KBM-7 (cell line): ENCODE measurements around the gene RBM39.
"Not testable (repeated sequence)": the region's sequence is repeated elsewhere in the genome, so short reads cannot be mapped to it uniquely, and the experiment has no call there.

ENCODE experiments used
- DNase-seq: peaks from one replicate; pipeline ENCODE4 v3.0.0-alpha.2; 2015
- in situ Hi-C: fragments of 300-500 bp; cut with MboI; formaldehyde crosslinking; loops from 2 replicates; pipeline ENCODE4 v1.14.3; 2020; ENCODE audit warnings: low sequenced_read_pairs, low pct_unique_long_range_greater_than_20kb, mixed read lengths

RBM39 gene

GRCh38 chr20:35710884-35711587 lies 31.0 kb downstream of the RBM39 start:
- DNase-seq = no peak
- in situ Hi-C loops = no loop called here

- in situ Hi-C loops = no loop called here
- no peak for DNase-seq
Measured at GRCh38 chr20:35710039-35710438, 32.0 kb downstream of the RBM39 start.

- no peak for DNase-seq
- in situ Hi-C loops = no loop called here
Measured at GRCh38 chr20:35709259-35709658, 32.8 kb downstream of the RBM39 start.

- in situ Hi-C loops = no loop called here
- DNase-seq = no peak
Measured at GRCh38 chr20:35708502-35708901, 33.6 kb downstream of the RBM39 start.

- in situ Hi-C loops = not testable (repeated sequence)
Measured at GRCh38 chr20:35706591-35707529, 35.2 kb downstream of the RBM39 start.

GRCh38 chr20:35705894-35706293 lies 36.2 kb downstream of the RBM39 start:
- DNase-seq, in situ Hi-C loops: not testable (repeated sequence)

More at GRCh38 chr20:35706591-35707529, 35.2 kb downstream of the RBM39 start:
- DNase-seq = not testable (repeated sequence)

- no peak for DNase-seq
- in situ Hi-C loops = no loop called here
Measured at GRCh38 chr20:35704514-35705261, 37.4 kb downstream of the RBM39 start.

GRCh38 chr20:35702824-35703695 lies 39.0 kb downstream of the RBM39 start:
- no peak for DNase-seq
- in situ Hi-C loops = no loop called here

- no peak for DNase-seq
- in situ Hi-C loops = no loop called here
Measured at GRCh38 chr20:35702051-35702823, 39.8 kb downstream of the RBM39 start.

GRCh38 chr20:35700625-35701148 lies 41.4 kb downstream of the RBM39 start:
- in situ Hi-C loops = no loop called here
- DNase-seq = no peak

- in situ Hi-C loops = no loop called here
- DNase-seq = no peak
Measured at GRCh38 chr20:35699957-35700624, 42.0 kb downstream of the RBM39 start.

- DNase-seq = peak; percentile 93
- in situ Hi-C loops = no loop called here
Measured at GRCh38 chr20:35699127-35699956, 42.7 kb downstream of the RBM39 start, which contains the start of the genes NFS1 and ROMO1. TSS of gene NFS1 (minus strand) at chr20:35699352. CDS start at chr20:35699288, 64 bp downstream. TSS of gene ROMO1 (plus strand) at chr20:35699405. CDS start at chr20:35699633, 228 bp downstream.

GRCh38 chr20:35698298-35699126 lies 43.5 kb downstream of the RBM39 start:
- no peak for DNase-seq
- in situ Hi-C loops = no loop called here

GRCh38 chr20:35697696-35698297 lies 44.3 kb downstream of the RBM39 start:
- in situ Hi-C loops = no loop called here
- no peak for DNase-seq

GRCh38 chr20:35695978-35696377 lies 46.1 kb downstream of the RBM39 start:
- no peak for DNase-seq
- in situ Hi-C loops = no loop called here
